Lower leg skin (tissue), 3 donors: Measurements from ENCODE around the gene TMEM125.

Source experiments
- CTCF ChIP-seq, 3 donors: fragments of 450-650 bp; IDR thresholded peaks; one replicate each; pipeline ENCODE4 v1.5.1; 2016; ENCODE audit warnings: antibody characterized with exemption in 3 of 3, mild to moderate bottlenecking in 3 of 3, moderate library complexity in 2 of 3
- POLR2A ChIP-seq, 2 donors: fragments of 450-650 bp; IDR thresholded peaks; one replicate each; pipeline ENCODE4 v1.6.1; 2016 to 2017; ENCODE audit warnings: antibody characterized with exemption in 2 of 2, mild to moderate bottlenecking in 1 of 2, moderate library complexity in 1 of 2

DNA sequence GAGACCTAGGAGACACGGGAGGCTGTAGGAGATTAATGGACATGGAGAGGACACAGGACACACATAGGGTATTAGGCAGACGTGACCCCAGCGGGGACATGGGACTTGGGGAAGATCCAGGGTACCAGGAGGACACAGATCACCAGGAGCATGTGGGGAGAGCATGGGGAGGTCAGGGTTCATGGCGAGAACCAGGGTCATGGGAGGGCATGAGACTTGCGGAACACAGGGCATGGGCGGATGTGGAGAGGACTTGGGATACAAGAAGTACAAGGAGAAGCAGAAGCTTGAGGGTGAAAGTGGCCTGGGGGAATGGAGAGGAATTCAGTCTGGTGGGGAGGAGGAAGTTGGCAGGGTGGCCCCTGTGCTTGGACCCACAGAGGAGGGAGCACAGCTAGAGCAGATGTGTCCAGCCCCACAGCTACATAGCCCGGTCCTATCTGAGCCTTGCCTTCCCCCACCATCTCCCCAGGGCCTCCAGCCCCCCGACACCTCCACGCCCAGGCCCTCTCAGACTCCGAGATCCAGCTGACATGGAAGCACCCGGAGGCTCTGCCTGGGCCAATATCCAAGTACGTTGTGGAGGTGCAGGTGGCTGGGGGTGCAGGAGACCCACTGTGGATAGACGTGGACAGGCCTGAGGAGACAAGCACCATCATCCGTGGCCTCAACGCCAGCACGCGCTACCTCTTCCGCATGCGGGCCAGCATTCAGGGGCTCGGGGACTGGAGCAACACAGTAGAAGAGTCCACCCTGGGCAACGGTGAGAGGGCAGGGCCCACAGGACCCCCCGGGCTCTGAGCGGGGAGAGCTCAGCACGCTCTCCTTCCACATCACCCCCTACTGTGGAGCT, 43.1 kb downstream of the TMEM125 start:
- TF ChIP-seq POLR2A (IDR thresholded peaks at IDR 0.05) (no peak), CTCF (IDR thresholded peaks at IDR 0.05) (no peak)
